GM12873 (cell line): ENCODE results near the gene SLC38A3.

ENCODE experiments used
- TF ChIP-seq, protein P1 (sequence below): IDR thresholded peaks from 2 replicates; pipeline ENCODE4 v1.5.1; 2012; ENCODE audit warnings: low read depth, mild to moderate bottlenecking, moderate library complexity, low read length, control low read depth; ENCODE audit not compliant: insufficient read depth; ENCODE audit errors: missing control alignments

SLC38A3 gene

GRCh38 chr3:50221411-50222168, 16.5 kb downstream of the SLC38A3 start:
- TF ChIP-seq, protein P1, sequence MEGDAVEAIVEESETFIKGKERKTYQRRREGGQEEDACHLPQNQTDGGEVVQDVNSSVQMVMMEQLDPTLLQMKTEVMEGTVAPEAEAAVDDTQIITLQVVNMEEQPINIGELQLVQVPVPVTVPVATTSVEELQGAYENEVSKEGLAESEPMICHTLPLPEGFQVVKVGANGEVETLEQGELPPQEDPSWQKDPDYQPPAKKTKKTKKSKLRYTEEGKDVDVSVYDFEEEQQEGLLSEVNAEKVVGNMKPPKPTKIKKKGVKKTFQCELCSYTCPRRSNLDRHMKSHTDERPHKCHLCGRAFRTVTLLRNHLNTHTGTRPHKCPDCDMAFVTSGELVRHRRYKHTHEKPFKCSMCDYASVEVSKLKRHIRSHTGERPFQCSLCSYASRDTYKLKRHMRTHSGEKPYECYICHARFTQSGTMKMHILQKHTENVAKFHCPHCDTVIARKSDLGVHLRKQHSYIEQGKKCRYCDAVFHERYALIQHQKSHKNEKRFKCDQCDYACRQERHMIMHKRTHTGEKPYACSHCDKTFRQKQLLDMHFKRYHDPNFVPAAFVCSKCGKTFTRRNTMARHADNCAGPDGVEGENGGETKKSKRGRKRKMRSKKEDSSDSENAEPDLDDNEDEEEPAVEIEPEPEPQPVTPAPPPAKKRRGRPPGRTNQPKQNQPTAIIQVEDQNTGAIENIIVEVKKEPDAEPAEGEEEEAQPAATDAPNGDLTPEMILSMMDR = no peak

DNA sequence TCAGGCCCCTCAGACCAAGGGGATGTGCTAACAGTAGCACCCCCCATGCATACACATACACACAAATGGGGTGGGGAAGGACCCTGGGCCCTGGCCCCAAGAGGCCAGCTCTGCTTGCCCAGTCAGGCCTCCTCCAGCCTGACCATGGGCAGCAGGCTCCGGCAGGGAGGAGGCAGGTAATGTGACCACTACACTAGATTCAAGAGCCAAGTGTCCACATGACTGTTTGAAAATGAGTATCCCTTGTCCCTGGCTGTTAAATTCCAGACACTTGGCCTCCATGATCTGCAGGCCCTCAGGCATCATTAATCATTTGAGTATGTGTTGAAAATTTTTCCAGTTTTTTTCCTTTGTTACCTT, 17.1 kb downstream of the SLC38A3 start:
- TF ChIP-seq, protein P1 = no peak

DNA sequence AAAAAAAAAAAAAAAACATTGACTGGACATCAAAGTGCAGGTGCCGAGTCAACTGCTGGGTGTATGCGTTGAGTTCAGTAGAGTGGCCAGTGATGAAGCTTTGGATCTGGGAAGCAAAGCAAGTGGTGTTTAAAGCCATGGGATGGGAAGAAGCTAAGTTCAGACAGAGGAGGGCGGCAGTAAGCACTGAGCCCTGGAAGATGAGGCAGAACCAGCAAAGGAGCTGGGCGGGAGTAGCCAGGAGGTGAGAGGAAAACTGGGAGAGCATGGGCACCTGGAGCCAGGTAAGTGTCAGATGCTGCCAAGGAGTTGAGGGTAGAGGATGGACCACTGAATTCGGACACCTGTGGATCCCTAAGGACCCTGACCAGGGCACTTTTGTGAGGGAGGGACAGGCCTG, 19.6 kb downstream of the SLC38A3 start:
- TF ChIP-seq, protein P1 = no peak

DNA sequence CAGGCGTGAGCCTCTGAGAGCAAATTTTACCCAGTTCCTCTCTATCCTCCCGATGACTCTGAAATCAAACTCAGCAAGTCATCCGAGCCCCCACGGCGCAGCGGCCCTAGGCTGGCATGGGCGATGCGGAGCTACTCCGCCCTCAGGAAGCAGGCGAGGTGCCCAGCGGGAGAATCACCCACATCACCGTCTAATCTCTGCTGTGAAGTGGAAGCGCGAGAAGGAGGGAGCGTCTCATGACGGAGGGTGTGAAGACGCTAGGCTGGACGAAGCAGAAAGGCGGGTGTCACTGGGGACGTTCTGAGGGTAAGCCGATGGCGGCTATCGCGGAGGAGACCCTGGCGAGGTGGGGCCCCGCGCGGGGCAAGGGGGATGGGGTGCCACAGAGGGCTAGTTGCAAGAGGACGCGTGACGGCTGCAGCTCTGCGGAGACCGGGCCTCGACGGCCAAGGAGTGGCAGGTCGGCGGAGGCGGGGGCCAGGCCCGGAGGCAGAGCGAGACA, 21.9 kb downstream of the SLC38A3 start:
- TF ChIP-seq, protein P1 = no peak

- TF ChIP-seq, protein P1 = peak; percentile 74
These were observed 22.5 kb downstream of the SLC38A3 start for GRCh38 chr3:50227390-50228183.

GRCh38 chr3:50229490-50229889, 24.4 kb downstream of the SLC38A3 start:
- TF ChIP-seq, protein P1 = no peak

GRCh38 chr3:50230104-50230793, 25.2 kb downstream of the SLC38A3 start:
- TF ChIP-seq, protein P1 = no peak
